Cardiac ventricle fibroblast (primary cell): ENCODE data around the gene SMYD4. TPM values are rescaled to one million over a fixed set of nuclear protein-coding genes. Genes with fewer than 3 reads are reported as not detected.

Experiments
- total RNA-seq: library from RNA; depleted of rRNA; stranded (reverse); fragments of >200 nt; gene quantifications from 2 replicates; pipeline ENCODE4 v1.2.3, GENCODE V29; 2015

The SMYD4 gene
- 5.6 and 6.1 TPM in 2 replicates for total RNA-seq

DNA sequence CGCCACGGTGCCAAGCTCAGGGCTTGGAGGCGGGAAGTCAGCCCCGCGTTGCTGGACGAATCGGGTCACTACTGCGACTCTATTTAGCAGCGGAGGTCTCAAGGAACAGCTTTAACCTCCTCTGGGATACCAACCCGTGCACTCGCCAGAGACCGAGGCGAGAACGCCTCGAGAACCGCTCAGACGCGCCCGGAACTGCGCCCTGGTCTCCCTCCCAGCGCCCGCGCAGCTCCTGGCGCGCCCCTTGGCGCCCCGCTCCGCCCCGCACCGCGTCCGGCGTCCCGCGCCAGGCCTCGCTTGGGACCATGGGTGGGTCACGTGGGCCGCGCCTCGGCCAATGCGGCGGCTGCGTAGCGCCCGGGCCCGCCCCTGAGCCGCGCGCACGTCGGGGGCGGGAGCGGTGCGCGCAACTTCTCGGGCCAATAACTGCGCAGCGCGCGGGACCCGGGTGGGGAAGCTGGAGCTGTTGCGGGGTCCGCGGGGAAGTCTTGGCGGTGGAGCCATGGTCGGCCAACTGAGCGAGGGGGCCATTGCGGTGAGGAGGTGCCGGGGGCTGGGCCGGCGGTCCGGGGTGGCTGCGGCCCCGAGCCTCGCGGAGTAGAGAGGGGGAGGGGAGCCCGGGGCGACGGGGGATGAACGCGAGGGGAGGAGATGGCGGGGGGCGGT lies at the start of gene SMYD4, which contains the start of gene RPA1:
Gene SMYD4 (minus strand): TSS at position 311 of the 666 bp plus-strand sequence. CDS start 1,908 bp downstream, outside the sequence.
Gene RPA1 (plus strand): TSS at position 414 of the 666 bp plus-strand sequence. CDS start 89 bp downstream, at position 503.

DNA sequence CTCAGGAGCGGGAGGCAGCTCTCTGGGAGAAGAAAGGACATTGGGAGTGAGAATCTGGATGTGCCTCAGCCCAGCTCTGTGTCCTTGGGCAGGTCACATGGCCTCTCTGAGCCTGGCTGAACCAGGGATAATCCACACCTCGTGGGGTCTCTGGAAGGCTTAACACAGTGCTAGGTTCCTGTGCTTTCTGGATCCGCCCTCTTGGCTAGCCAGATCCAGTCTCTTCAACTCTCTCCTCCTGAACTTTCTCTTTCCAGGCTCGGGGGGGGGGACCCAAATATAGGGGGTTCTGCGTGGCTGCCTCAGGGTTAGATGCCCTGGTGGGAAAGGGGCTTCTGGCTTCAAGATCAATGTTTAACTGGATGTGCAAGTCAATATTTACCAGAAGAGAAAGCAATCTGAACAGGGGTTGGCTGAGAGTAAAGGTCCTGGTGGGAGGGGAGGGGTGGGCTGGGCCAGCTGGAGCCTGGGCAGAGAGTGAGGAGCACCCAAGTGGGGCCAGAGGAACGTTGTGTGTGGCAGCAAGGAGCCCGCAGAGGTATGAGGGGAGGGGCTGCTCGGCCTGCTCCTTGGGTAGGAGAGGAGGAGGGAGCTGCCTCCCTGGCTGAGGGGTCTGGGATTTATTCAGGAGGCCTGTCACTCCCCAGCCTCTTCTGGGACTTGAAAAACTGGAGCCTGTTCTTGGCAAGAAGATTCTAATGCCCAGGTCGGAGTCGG lies 87.2 kb downstream of the SMYD4 start, which contains the start of gene SERPINF2:
Gene SERPINF2 (plus strand): TSS at position 501 of the 717 bp plus-strand sequence. CDS start 2,125 bp downstream, outside the sequence.

Other genes with a start within 250 kb of the SMYD4 start
- gene SLC43A2, start 201.1 kb downstream of the SMYD4 start, total RNA-seq: 8.5 and 13.5 TPM in 2 replicates
- 4.2 and 7.6 TPM in 2 replicates for gene SCARF1, start 184.2 kb downstream of the SMYD4 start, total RNA-seq
- gene RILP, start 180.0 kb downstream of the SMYD4 start, total RNA-seq: 14.4 and 21.2 TPM in 2 replicates
- 99.4 and 109 TPM in 2 replicates for gene PRPF8, start 145.0 kb downstream of the SMYD4 start, total RNA-seq
- 2.3 and 3.6 TPM in 2 replicates for gene TLCD2, start 119.5 kb downstream of the SMYD4 start, total RNA-seq
- 36.5 and 36.7 TPM in 2 replicates for gene WDR81, start 105.2 kb downstream of the SMYD4 start, total RNA-seq
- 0.69 and 1.8 TPM in 2 replicates for gene SERPINF2, start 87.0 kb downstream of the SMYD4 start, total RNA-seq
- gene SERPINF1, start 67.8 kb downstream of the SMYD4 start, total RNA-seq: 2,338 and 2,916 TPM in 2 replicates
- 26.0 and 26.8 TPM in 2 replicates for gene RPA1, start 103 bp upstream of the SMYD4 start, total RNA-seq
- gene RTN4RL1, start 195.4 kb upstream of the SMYD4 start, total RNA-seq: 2.6 and 4.8 TPM in 2 replicates
- gene DPH1, start 200.3 kb upstream of the SMYD4 start, total RNA-seq: 22.2 and 25.2 TPM in 2 replicates
- 26.9 and 48.5 TPM in 2 replicates for gene OVCA2, start 212.1 kb upstream of the SMYD4 start, total RNA-seq
- gene HIC1, start 225.2 kb upstream of the SMYD4 start, total RNA-seq: 49.2 and 51.7 TPM in 2 replicates